Measurements from ENCODE around the gene FAM167B.
"Not testable (repeated sequence)": the region's sequence is repeated elsewhere in the genome, so short reads cannot be mapped to it uniquely, and the experiment has no call there.

Gene FAM167B

DNA sequence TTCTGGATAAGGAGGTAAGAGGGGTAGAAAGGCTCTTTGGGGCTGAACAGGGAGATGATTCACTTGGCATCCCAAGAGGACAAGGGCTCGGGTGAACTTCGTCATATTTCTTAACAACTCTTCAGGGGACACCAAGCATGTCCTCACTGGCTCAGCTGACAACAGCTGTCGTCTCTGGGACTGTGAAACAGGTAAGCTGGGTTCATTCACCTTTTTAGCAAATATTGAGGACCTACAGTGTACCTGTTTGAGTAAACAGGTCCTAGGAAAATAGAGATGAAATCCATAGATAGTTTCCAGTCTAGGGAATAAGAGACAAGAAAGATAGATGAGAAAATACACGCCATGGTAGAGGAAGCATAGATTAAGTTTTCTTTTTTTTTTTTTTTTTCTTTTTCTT lies 22.7 kb upstream of the FAM167B start:
- no peak for DNase-seq

DNA sequence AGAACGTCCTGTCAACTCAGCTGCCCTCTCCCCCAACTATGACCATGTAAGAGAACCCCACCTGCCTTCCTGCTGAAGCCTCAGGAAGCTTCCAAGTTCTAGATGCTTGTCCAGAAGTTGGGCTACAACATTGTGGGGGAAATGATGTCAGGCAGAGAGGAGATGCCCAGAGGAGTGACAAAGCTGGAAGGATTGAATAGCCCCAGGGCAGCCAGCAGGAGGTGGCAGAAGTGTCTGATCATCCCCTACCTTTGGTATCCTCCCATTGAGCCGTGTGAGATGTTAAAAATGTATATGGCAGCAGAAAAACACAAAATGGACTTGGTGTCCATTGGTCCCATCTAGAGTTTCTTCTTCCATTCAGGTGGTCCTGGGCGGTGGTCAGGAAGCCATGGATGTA lies 18.3 kb upstream of the FAM167B start:
- no peak for DNase-seq

DNA sequence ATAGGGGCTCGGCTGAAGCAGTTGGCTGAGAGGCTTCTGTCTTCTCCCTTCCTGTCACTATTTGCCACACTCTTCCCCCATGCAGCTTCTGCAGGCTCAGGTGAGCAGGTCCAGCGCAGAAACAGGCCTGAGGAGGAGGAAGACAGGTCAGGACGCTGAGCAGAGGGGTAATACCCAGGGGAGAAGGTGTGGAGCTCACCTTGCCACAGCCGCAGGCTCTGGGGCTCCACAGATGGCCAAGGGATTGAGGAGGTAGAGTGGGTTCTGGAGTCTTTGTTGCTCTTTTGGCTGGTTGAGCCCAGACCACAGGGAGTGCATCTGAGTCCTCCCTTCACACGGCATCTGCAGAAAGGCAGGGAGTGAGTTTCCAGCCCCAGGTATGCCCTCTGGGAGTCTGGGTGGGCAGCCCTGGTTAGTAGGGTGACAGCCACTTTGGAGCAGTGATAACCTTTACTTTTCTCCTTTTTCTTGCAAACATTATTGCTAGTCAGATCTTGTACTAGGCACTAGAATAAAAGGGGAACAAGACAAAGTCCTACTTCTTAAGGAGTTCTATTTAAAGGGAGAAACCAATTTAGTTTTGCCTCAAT lies 15.1 kb upstream of the FAM167B start:
- no peak for DNase-seq

- no peak for DNase-seq
Observed at GRCh38 chr1:32232558-32233304, 14.3 kb upstream of the FAM167B start.

GRCh38 chr1:32234792-32235191 lies 12.2 kb upstream of the FAM167B start:
- DNase-seq: no peak

DNA sequence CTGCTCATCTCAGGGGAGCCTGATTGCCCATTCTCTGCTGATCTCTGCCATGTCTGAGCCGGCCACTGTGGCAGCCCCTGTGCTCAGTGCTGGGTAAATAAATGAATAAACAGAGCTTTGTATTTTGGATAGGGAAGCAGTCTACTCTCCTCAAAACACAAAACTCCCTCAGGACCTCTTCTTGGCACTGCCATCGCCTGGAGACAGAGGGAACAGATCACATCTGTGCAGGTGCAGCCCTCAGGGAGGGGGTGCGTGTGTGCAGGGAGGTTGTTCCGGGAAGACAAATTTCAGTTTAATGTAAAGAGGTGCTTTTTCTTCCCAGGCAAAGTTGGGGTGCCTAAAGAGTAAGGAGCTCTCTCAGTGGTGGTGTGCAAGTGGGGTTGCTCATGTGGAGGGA lies 7.7 kb upstream of the FAM167B start:
- no peak for DNase-seq

DNA sequence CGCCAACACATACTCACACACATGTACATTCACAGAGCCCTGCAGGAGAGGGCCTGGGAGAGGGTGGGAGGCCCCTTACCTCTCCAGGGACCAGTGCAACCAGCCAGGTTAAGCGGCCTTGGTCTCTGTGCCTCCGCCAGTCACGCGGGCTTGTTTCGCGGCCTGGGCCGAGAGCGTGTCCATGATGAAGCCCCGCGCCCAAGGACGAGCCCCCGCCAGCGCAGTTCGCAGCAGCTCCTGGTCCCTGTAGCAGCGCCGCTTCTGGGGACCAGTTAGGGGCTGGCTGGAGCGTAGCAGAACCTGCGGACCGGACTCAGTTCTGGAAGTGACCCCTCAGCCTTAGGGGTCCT lies 7.3 kb upstream of the FAM167B start:
- no peak for DNase-seq

DNA sequence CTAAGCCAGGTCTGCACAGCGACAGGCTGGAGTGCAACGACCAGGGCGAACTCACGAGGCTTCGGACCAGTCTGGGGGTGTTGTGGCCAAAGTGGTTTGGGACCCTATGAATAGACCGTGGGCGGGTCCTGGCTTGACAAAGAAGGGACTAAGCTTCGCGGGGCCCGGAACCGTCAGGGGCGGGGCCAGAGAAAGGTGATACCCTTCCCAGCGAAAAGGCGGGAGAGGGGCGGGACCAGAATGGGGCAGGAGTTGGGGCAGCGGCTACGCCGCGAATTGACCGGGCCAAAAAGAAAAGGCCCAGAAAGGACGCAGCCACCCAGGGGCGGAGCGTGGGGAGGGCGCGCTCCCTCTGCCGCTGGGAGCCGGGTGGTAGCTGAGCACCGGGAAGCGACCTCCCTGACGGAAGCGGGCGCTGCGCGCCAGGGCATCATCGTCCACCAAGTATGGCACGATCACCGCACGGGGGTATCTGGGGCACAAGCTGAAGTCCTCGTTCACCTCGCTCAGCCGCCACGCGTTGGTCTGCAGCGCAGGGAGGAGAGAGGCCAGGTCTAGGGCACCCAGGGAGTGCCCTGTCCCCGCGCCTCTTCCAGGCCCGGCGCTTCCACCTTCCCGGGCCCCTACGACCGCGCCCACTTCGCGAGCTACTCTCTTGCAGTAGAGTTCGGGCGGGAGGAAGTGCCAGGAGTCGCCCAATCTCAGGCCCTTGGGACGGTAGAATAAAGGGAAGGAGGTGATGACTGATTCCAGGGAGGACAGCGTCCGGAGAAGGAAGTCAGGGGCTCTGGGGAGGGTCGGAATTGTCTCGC lies 6.7 kb upstream of the FAM167B start:
- DNase-seq: peak; percentile 76

- DNase-seq: peak; percentile 63
Observed at GRCh38 chr1:32241001-32241763, 5.8 kb upstream of the FAM167B start.

GRCh38 chr1:32242341-32242851 lies 4.6 kb upstream of the FAM167B start:
- no peak for DNase-seq

- DNase-seq: no peak
Observed at GRCh38 chr1:32247452-32247851, 430 bp downstream of the FAM167B start.

GRCh38 chr1:32247983-32248889 lies 1.2 kb downstream of the FAM167B start:
- DNase-seq: peak; percentile 77

- DNase-seq: peak; percentile 80
Observed at GRCh38 chr1:32249831-32250525, 3.0 kb downstream of the FAM167B start.

DNA sequence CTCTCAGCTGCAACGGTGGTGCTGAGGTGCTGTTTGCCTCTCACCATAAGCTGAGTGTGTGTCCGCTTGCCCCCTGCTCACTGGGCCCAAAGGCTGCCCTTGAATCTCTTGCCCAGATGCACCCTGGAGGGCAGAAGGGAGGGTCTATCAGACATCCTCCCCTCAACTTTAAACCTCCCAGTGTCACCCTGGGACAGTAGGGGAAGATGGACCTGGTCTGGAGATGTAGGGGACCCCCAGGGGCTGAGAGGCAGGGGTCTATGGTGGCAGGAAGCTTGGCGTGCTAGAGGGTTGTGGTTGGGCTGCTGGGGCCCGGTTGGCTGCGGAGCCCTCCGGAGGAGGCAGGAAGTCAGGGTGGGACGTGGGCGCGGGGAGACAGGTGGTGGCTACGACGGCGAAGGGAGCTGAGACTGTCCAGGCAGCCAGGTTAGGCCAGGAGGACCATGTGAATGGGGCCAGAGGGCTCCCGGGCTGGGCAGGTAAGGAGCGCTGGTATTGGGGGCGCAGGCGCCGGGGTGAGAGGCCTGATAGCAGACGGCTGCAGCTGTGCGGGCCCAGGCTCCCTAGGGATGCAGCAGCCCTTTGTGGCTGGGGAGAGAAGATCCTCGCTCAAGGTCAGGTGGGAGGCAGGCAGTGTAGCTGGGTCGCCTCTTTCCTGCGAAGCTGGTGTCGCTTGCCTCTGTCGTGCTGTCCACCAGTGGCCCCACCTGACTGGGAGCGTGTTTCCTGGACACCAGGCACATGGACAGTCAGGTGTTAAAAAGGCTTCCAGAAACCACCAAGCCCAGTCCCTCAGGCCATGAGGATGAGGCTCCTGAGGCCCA lies 4.1 kb downstream of the FAM167B start, which contains the start of gene LCK:
LCK (plus strand) TSS at position 373 of the 824 bp plus-strand sequence. CDS start 23,065 bp downstream, outside the sequence.
- DNase-seq: peak; percentile 62

GRCh38 chr1:32255072-32256071 lies 8.3 kb downstream of the FAM167B start:
- DNase-seq: peak; percentile 56

DNA sequence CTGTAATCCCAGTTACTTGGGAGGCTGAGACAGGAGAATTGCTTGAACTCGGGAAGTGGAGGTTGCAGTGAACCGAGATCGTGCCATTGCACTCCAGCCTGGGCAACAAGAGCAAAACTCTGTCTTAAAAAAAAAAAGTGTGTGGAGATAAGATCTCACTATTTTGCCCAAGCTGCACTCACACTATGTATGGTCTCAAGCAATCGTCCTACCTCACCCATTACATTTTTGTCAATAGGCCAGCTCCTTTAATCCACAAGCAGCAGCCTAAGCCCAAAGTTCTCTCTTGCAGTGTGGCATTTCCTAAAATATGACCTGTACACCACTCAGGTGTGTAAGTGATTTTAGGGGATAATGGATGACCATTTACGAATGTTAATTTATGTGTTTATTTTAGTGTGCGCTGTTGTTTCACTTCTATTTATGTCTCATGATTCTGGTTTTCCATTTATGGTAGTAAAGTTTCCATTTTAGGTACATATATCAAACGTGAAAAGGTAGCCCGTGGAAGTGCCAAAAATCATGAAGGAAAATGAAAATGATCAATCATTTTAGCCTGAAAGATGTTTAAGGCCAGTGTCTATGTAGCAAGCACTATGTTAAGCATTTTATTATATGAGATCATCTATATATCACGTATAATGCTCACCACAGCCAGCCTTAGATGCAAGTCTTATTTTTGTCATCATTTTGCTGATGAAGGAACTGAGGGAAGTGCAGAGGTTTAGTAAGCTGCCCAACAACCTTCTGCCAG lies 9.6 kb downstream of the FAM167B start:
- no peak for DNase-seq

DNA sequence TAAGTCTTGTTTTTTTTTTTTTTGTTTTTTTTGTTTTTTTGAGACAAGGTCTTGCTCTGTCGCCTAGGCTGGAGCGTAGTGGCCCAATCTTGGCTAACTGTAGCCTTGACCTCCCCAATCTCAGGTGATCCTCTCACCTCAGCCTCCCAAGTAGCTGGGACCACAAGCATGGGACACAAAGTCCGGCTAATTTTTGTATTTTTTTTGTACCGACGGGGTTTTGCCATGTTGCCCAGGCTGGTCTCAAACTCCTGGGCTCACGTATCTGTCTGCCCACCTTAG lies 10.1 kb downstream of the FAM167B start:
- DNase-seq: no peak

GRCh38 chr1:32263236-32263593 lies 16.2 kb downstream of the FAM167B start:
- not testable (repeated sequence) for DNase-seq
